ENCODE measurements around the gene ZNF8. TPM values are rescaled to one million over a fixed set of nuclear protein-coding genes. Genes with fewer than 3 reads are reported as not detected.
"Not testable (repeated sequence)": the region's sequence is repeated elsewhere in the genome, so short reads cannot be mapped to it uniquely, and the experiment has no call there.

The ZNF8 gene
- total RNA-seq, 2 donors from 2014 or later, result 3.4 to 3.8 TPM

- H3K9me3 ChIP-seq, result peaks cover 25% of the 10 kb centered on the region
- peaks cover 12% of the 10 kb centered on the region for H3K36me3 ChIP-seq
- no peak overlapping the region for H3K9ac ChIP-seq (ENCODE audit: low read depth in 2 of 2, low read length in 2 of 2)
- DNase-seq, result no peak
- H3K4me3 ChIP-seq, result no peak overlapping the region
- no peak for TF ChIP-seq CTCF (IDR thresholded peaks at IDR 0.05)
- H3K27me3 ChIP-seq, result no peaks in the 10 kb centered on the region
- H3K27ac ChIP-seq, result no peak overlapping the region
- H3K4me1 ChIP-seq, result no peaks in the 10 kb centered on the region
- intact Hi-C loops (cut with DNase I), result no loop called here
Measured at GRCh38 chr19:58252102-58252685, 26.6 kb upstream of the ZNF8 start.

- H3K4me1 ChIP-seq; H3K27ac ChIP-seq; H3K27me3 ChIP-seq; H3K9ac ChIP-seq (ENCODE audit: low read depth in 2 of 2, low read length in 2 of 2); H3K4me3 ChIP-seq; DNase-seq; intact Hi-C loops (cut with DNase I): not testable (repeated sequence)
- peaks cover 40% of the 10 kb centered on the region for H3K9me3 ChIP-seq
- H3K36me3 ChIP-seq, result peaks cover 14% of the 10 kb centered on the region
Measured at GRCh38 chr19:58258259-58258658, 20.5 kb upstream of the ZNF8 start.

GRCh38 chr19:58261600-58261967 is 17.2 kb upstream of the ZNF8 start:
- no peaks in the 10 kb centered on the region for H3K4me1 ChIP-seq
- no peak overlapping the region for H3K9ac ChIP-seq (ENCODE audit: low read depth in 2 of 2, low read length in 2 of 2)
- intact Hi-C loops (cut with DNase I), result no loop called here
- H3K4me3 ChIP-seq, result no peak overlapping the region
- H3K36me3 ChIP-seq, result peaks cover 14% of the 10 kb centered on the region
- no peaks in the 10 kb centered on the region for H3K27me3 ChIP-seq
- H3K27ac ChIP-seq, result no peak overlapping the region
- TF ChIP-seq CTCF (IDR thresholded peaks at IDR 0.05), result no peak
- H3K9me3 ChIP-seq, result peaks cover 46% of the 10 kb centered on the region
- DNase-seq, result no peak

- intact Hi-C loops (cut with DNase I), result no loop called here
- peaks cover 50% of the 10 kb centered on the region for H3K9me3 ChIP-seq
- DNase-seq, result no peak
- H3K9ac ChIP-seq (ENCODE audit: low read depth in 2 of 2, low read length in 2 of 2), result no peak overlapping the region
- no peaks in the 10 kb centered on the region for H3K4me1 ChIP-seq
- TF ChIP-seq CTCF (IDR thresholded peaks at IDR 0.05), result no peak
- peaks cover 14% of the 10 kb centered on the region for H3K36me3 ChIP-seq
- H3K4me3 ChIP-seq, result no peak overlapping the region
- no peak overlapping the region for H3K27ac ChIP-seq
- H3K27me3 ChIP-seq, result no peaks in the 10 kb centered on the region
Measured at GRCh38 chr19:58261968-58262921, 16.5 kb upstream of the ZNF8 start.

- Histone ChIP-seq H3K4me1 (no peaks in the 10 kb centered on the region), H3K9ac (ENCODE audit: low read depth in 2 of 2, low read length in 2 of 2) (no peak overlapping the region), H3K27me3 (no peaks in the 10 kb centered on the region), H3K36me3 (peaks cover 14% of the 10 kb centered on the region), H3K9me3 (peaks cover 50% of the 10 kb centered on the region), H3K4me3 (no peak overlapping the region), H3K27ac (no peak overlapping the region)
- TF ChIP-seq CTCF (IDR thresholded peaks at IDR 0.05), result no peak
- DNase-seq, result no peak
- intact Hi-C loops (cut with DNase I), result no loop called here
Measured at GRCh38 chr19:58262922-58263296, 15.8 kb upstream of the ZNF8 start.

- intact Hi-C loops (cut with DNase I), result no loop called here
- Histone ChIP-seq H3K27ac (no peak overlapping the region), H3K36me3 (peaks cover 10% of the 10 kb centered on the region), H3K27me3 (no peaks in the 10 kb centered on the region), H3K9ac (ENCODE audit: low read depth in 2 of 2, low read length in 2 of 2) (no peak overlapping the region), H3K4me1 (no peaks in the 10 kb centered on the region), H3K4me3 (no peak overlapping the region), H3K9me3 (peaks cover 46% of the 10 kb centered on the region)
- no peak for TF ChIP-seq CTCF (IDR thresholded peaks at IDR 0.05)
- no peak for DNase-seq
Measured at GRCh38 chr19:58265100-58265499, 13.7 kb upstream of the ZNF8 start.
